ENCODE results near the gene ANKS1B. TPM values are rescaled to one million over a fixed set of nuclear protein-coding genes. Genes with fewer than 3 reads are reported as not detected.

Gene ANKS1B
- total RNA-seq, 1 donor from 2014 or later, result 5.6 TPM

GRCh38 chr12:98916106-98916505 lies 1068.6 kb downstream of the ANKS1B start:
- Mint-ChIP-seq H3K4me3 (no peak overlapping the region), H3K27me3 (ENCODE audit: low read depth) (no peaks in the 10 kb centered on the region), H3K4me1 (no peaks in the 10 kb centered on the region), H3K9me3 (peaks cover 6% of the 10 kb centered on the region), H3K36me3 (ENCODE audit: low read depth) (no peaks in the 10 kb centered on the region), H3K27ac (ENCODE audit: unreplicated experiment) (no peak overlapping the region)
- DNase-seq (ENCODE audit: low read depth, low spot score), result no peak
- TF ChIP-seq CTCF (conservative IDR thresholded peaks at IDR 0.05), result no peak

- no peak for DNase-seq (ENCODE audit: low read depth, low spot score)
- Mint-ChIP-seq H3K4me3 (no peak overlapping the region), H3K9me3 (peaks cover 6% of the 10 kb centered on the region), H3K27me3 (ENCODE audit: low read depth) (no peaks in the 10 kb centered on the region), H3K36me3 (ENCODE audit: low read depth) (no peaks in the 10 kb centered on the region), H3K27ac (ENCODE audit: unreplicated experiment) (no peak overlapping the region), H3K4me1 (no peaks in the 10 kb centered on the region)
- TF ChIP-seq CTCF (conservative IDR thresholded peaks at IDR 0.05), result no peak
These were observed 1072.2 kb downstream of the ANKS1B start for GRCh38 chr12:98912401-98912974.

DNA sequence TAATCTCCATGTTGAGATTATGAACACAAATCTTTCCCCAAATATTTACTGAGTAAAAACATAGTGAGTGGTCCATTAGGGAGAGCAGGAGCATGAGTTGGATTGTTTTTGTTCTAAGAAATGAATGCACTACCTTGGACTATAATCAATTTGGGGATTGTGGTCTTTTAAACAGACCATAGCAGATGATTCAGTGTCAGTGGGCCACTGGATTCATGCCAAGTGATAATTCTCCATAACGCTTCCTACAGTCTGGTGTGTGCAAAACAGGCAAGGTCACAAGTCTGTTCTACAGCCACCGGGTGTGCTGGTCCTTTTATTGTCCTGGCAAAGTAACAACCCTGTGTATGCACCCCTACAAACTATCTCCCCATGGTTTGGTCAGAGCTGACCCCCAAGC lies 1073.3 kb downstream of the ANKS1B start:
- Mint-ChIP-seq H3K4me3 (no peak overlapping the region), H3K4me1 (no peaks in the 10 kb centered on the region), H3K36me3 (ENCODE audit: low read depth) (no peaks in the 10 kb centered on the region), H3K9me3 (peaks cover 6% of the 10 kb centered on the region), H3K27me3 (ENCODE audit: low read depth) (no peaks in the 10 kb centered on the region), H3K27ac (ENCODE audit: unreplicated experiment) (no peak overlapping the region)
- no peak for DNase-seq (ENCODE audit: low read depth, low spot score)
- TF ChIP-seq CTCF (conservative IDR thresholded peaks at IDR 0.05), result no peak

- Mint-ChIP-seq H3K9me3 (peaks cover 2% of the 10 kb centered on the region), H3K4me3 (no peak overlapping the region), H3K27ac (ENCODE audit: unreplicated experiment) (no peak overlapping the region), H3K27me3 (ENCODE audit: low read depth) (peaks cover under 1% of the 10 kb centered on the region), H3K4me1 (no peaks in the 10 kb centered on the region), H3K36me3 (ENCODE audit: low read depth) (no peaks in the 10 kb centered on the region)
- TF ChIP-seq CTCF (conservative IDR thresholded peaks at IDR 0.05), result no peak
- DNase-seq (ENCODE audit: low read depth, low spot score), result no peak
These were observed 1075.0 kb downstream of the ANKS1B start for GRCh38 chr12:98909746-98910145.

- H3K27ac Mint-ChIP-seq (ENCODE audit: unreplicated experiment), result no peak overlapping the region
- no peaks in the 10 kb centered on the region for H3K36me3 Mint-ChIP-seq (ENCODE audit: low read depth)
- H3K27me3 Mint-ChIP-seq (ENCODE audit: low read depth), result peaks cover 8% of the 10 kb centered on the region
- TF ChIP-seq CTCF (conservative IDR thresholded peaks at IDR 0.05), result no peak
- DNase-seq (ENCODE audit: low read depth, low spot score), result no peak
- no peak overlapping the region for H3K4me3 Mint-ChIP-seq
- no peaks in the 10 kb centered on the region for H3K4me1 Mint-ChIP-seq
- no peaks in the 10 kb centered on the region for H3K9me3 Mint-ChIP-seq
These were observed 1075.9 kb downstream of the ANKS1B start for GRCh38 chr12:98908866-98909265.
